Stimulated activated CD8-positive, alpha-beta memory T cell treated with anti-CD3 and anti-CD28 coated beads, Interleukin-15, amount 100 ng/mL, for 24 hours (primary cell): ENCODE measurements around the gene TYK2.

ENCODE experiments used
- DNase-seq: peaks from one replicate; pipeline ENCODE4 v3.0.0-alpha.2; 2020; ENCODE audit warnings: low read depth

Gene TYK2

DNA sequence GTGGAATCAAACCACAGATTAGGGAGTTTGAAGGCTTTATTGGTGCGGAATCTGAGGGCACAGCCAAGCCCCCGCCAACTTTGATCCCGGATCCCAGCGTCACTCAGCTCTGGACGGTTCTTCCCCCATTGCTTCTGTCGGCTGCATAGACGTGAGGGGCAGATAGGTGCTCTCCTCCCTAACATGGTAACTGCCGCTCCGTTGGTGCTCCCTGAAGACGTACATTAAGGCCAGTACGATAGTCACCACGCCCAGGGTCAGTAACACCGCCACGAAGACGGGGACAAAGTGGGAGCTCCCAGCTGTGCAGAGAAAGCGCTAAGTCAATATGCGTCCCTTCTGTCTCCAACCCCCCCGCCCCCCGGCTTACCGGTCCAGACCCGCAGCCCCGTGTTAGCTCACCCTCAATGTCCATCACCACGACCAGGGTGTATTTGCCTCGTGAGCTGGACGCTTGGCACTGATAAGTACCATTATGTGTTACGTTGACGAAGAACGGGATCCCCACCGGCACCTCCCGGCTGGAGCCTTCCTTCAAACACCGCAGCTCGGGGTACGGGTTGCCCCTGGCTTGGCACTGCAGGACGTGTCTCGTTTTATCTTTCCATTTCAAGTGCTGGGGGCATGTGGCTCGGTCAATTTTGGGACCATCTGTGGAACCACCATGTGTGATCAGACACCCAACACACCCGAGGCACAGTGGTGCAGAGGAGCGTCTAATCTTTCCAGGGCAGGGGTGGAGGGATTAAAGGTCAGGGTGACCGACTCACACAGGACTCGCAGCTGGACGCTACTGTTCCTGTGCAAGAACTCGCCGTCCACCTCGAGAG lies 46.4 kb downstream of the TYK2 start:
- DNase-seq, result no peak

DNA sequence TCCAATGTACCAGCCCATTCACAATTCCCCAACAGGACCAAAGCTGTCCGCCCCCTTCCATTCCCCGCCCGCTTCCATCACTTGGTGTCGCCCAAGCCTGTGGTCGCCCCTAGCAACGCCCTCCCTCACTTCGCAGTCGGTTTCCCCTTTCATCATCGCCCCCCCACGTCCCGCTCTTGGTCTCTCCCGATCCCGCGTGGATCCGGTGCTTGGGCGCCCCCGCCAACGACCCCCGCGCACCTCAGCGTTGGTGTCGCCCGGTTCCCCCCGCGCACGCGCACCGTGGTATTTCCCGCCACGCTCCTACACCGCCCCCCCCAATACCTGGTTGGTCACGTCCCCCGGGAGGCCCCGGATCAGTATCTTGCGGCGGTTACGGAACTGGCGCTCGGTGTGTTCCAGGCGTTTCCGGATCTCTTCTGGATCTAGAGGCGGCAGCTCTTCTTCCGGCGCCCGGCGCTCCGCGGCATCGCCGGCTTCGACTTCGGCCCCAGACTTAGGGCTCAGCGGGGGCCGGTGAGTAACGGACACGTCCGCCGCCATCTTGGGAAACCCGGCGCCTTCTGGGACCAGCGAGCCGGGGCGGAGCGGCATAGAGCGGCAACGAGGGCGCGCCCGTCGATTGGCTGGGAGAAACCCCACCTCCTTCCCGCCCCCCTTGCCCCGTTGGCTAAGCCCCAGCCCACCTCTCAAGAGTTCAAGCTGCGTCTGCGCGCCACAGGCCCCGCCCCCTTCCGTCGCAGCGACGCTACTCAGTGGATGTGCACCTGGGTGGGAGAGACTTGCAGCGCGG lies 47.2 kb downstream of the TYK2 start, which contains the start of gene RAVER1:
Gene RAVER1 (minus strand): TSS at position 565 of the 793 bp plus-strand sequence. CDS start 22 bp downstream, at position 543.
- DNase-seq, result peak; percentile 95

DNA sequence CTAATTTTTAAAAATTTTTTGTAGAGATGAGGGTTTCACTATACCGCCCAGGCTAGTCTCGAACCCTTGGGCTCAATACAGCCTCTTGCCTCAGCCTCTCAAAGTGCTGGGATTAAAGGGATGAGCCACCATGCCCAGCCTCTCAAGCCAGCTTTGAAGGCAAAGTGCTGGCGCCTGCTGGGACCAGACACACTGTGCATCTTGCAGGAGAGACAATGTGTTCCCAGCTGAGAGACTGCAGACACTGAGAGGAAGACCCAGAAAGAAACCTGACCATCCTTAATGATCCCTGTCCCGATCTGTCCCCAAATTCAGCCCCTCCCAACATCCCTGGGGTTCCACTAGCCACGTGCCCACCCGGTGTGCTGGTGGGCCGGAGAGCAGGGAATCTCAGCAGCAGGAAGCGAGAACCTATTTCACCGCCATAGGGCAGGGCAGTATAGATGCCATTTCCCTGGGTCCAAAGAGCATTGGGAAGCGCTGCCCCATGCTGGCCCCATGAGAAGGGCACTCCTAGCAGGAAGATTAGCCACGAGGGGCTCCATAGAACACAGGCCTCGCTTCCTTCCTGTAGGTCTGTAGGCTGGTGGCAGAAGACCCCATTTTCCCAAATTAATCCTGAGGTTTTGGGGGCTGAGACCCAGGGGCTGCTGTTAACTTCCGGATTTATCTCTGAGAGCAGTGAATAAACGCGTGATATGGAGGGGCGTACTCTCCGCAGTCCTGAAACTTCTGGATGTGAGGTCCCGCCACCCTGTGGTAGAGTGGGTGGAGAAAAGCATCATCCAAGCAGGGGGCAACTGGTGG lies 48.0 kb downstream of the TYK2 start:
- no peak for DNase-seq

DNA sequence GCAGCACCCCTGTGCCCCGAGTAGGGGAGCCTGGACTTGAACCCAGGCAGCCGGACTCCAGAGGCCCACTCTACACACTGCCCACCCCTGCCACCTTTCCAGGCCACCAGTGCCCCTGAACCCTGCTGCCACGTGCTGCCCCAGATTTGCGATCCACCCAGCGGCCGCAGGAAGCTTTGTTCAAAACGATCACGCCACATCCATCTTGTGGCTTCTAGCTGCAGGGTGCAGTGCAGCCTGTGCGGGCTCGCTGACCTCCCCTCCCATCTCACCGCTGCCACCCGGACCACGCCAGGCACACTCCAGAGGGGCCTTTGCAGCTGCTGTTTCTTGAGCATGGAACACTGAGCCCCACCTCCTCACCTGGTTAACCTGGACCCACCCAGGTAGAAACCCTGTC lies 50.8 kb downstream of the TYK2 start:
- DNase-seq, result no peak

DNA sequence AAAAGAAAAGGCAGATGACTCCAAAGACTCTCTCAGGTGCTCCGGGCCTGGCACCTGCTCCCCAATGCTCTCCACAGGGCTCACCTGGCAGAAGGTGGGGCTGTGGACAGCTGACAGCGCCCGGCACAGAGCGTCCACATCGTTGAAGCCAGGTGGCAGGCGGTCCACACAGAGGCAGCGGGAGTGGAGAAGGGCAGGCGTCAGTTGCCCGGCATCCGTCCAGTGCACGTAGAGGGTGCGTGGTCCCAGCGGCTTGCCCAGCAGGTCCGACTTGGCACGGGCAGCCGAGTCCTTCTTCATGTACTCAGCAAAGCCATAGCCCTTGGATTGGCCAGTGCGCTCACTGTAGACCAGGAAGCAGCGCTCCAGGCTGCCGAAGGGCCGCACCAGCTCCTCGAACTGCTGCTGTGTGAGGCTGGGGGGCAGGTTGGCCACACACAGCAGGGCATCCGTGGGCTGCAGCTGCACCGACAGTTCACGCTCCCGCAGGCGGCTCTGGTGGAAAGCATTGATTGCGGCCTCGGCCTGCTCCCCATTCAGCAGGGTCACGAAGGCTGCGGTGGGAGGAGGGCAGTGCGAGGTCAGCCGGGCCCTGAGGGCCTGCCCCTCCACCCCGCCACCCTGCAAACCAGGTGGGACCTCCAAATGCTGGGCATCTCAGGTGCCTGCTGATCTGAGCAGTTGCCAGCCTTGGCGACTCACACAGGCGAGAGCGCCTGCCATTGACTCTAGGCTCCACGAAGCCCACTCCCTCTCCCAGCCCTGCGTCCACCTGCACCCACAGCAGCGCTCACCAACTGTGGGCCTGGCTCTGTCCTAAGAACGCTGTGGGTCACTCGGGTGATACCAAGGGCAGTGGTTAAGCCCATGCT lies 51.6 kb downstream of the TYK2 start:
- DNase-seq, result no peak

DNA sequence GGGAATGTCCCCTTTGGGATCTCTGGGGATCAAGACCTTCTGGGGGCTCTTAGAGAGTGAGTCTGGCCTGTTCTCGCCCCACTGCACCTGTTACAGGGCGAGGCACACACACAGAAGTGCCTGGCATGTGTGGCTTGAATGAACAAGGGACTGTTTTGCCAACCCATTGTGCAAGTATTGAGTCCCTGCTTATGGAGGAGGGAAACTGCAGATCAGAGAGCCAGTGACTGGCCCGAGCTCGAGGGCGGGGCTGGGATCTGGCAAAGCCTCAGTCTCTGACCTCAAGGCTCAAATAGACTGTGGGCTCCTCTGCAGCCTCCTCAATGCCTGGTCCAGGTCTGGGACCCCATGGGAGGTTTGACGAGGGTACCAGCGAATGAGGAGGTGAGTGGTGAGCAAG lies 52.6 kb downstream of the TYK2 start:
- DNase-seq, result no peak

DNA sequence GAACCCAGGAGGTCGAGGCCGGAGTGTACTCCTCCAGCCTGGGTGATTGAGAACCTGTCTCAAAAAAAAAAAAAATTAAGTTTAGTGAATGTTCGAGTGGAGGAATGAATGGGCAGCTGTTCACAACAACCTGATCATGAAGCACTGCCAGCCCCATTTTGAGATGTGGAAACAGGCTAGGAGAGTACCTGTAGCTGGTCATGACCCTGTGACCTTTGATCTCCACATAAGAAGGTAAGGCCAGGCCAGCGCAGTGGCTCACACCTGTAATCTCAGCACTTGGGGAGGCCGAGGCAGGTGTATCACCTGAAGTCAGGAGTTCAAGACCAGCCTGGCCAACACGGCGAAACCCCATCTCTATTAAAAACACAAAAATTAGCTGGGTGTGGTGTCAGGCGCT lies 54.6 kb downstream of the TYK2 start:
- DNase-seq, result no peak

DNA sequence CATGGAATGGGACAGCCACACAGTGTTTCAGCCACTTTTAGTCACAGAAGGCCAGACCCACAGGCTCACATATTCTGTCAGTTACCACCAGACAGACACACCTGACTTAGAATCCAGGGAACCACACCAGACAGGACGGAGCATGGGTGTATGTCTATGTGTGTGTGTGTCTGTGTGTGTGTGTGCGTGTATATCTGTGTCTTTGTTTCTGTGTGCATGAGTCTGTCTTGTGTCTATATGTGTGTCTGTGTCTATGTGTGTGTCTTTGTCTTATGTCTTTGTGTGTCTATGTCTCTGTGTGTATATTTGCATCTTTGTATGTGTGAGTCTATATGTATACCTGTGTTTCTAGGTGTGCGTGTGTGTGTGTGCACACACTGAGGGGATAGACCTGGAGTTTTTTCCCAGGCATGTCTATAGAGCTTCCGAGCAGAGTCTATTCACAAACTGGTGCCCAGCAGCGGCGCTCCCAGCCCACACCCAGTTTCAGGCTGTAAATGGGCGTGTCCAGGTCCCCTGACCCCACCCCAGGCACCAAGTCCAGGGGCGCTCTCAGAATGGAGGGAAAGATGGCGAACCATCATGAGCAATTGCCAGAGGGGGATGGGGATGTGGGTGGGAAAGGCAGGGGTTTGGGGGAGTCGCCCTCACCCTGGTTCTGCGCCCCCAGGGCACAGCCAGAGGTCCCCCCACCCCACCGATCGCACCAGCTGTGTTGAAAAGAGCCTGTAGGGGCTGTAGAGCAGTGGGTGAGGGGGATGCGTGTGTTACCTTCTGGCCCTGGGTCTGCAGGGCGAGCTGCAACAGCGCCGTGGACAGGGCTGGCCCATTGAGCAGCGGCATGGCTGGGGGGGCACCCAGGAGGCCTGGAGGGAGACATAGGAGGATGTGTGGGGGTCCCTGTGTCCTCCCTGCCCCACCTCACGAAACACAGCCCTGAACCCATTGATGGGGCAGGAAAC lies 58.2 kb downstream of the TYK2 start:
- DNase-seq, result no peak

DNA sequence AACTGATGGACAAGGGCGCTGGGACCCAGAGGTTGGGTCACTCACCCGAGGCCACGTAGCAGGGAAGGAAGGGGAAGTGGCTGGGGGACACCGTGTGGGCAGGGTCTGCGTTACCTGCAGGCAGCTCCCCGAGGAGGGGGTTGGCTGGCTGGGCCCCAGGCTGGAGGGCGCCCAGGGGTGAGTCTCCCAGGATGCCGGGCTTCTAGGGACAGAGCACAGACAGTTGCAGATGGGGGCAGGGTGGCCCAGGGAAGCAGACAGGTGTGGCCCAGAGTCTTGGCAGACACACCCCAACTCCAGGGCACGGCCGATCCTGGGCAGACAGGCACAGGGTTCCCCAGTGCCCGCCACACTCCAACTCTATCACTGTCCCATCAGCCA lies 59.0 kb downstream of the TYK2 start:
- DNase-seq, result no peak

DNA sequence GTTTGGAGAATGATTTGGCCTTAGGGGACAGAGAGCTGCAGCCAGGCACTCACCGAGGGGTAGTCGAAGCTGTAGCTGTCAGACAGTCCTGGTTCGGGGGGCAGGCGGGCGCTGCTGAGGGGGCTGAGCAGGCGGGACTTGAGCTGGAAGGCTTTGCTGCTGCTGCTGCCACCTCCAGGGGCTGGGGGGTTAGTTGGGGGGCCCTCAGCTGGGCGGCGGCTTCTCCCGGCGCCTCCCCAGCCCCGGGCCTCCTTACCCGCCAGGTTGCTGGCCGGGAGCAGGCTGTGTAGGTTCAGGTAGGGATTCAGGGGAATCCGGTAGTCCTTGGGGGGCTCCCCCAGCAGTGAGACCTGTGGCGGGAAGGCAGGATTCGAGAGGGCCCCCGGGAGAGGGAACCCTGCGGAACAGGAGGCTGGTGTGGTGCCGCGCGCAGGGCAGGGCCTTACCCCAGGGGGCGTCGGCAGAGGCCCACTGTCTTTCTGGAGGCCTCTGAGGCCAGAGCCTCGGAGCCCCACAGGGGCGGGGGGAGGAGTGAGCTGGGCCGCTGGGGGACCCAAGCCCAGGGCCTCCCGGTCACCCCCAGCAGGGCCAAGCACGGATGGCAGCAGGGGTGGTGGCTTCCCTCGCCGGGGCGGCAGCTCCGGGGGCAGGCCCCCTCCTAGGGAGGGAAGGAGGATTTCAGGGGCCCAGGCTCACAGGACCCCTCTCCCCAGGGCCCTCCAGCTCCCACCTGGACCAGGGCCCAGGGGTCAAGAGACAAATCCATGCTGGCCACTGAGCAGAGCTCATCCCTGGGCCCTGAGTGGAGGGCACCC lies 59.6 kb downstream of the TYK2 start:
- no peak for DNase-seq

DNA sequence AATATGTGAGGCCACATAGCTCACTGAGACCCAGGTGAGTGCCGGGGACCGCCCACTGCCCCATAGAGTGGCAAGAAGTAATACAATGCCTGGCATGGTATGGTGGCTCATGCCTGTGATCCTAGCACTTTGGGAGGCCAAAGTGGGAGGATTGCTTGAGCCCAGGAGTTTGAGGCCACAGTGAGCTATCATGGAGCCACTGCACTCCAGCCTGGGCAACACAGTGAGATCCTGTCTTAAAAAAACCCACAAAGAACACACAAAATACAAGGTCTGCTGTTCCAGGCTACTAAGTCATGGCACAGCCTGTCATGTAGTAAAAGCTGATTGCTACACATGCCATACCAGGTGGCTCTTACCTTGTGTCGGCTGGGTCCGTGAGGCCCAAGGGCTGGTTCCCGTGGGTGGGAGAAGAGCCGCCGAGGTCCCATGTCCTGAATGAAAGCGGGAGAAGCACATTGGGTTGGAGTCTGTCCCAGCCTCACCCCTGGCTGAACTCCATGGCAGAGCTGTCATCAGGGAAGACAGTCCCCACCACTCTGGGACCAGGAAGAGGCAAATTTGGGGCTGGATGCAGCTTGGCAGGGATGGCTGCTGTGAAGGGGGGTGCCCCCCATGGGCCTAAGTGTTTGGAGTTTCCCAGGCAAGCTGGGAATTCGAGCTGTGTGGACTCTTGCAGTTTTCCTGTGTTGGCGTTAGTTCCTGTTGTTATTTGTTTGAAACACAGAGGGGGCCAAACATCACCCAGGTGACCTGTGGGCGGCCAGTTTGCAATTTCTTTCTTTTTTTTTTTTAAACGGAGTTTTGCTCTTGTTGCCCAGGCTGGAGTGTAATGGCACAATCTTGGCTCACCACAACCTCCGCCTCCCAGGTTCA lies 61.3 kb downstream of the TYK2 start:
- DNase-seq, result no peak

DNA sequence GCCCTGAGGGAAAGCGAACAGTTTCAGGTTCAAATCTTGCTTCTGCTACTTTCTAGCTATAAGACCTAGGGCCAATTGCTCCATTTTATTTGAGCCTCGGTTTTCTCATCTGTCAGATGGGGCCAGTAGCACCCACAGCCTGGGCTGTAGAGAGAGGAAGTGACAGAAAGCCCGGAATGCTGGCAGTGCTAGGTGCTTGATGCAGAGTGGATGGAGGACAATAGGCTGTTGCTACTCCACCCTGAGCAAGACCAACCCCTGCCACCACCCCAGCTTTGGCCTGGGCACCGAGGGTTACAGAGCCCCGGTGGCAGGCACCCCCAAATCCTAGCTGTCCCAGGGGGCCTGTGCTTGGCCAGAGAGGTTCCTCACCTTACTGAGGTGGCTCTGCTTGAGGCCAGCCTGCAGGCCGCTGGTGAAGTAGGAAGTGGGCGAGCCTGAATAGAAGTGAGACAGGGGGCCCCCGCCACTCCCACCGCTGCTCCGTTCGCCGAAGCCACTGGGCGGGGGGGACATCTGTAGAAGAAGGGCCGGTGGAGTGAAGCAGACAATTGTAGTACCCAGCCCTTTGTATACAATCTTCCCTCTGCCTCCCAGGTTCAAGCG lies 62.4 kb downstream of the TYK2 start:
- DNase-seq, result no peak

DNA sequence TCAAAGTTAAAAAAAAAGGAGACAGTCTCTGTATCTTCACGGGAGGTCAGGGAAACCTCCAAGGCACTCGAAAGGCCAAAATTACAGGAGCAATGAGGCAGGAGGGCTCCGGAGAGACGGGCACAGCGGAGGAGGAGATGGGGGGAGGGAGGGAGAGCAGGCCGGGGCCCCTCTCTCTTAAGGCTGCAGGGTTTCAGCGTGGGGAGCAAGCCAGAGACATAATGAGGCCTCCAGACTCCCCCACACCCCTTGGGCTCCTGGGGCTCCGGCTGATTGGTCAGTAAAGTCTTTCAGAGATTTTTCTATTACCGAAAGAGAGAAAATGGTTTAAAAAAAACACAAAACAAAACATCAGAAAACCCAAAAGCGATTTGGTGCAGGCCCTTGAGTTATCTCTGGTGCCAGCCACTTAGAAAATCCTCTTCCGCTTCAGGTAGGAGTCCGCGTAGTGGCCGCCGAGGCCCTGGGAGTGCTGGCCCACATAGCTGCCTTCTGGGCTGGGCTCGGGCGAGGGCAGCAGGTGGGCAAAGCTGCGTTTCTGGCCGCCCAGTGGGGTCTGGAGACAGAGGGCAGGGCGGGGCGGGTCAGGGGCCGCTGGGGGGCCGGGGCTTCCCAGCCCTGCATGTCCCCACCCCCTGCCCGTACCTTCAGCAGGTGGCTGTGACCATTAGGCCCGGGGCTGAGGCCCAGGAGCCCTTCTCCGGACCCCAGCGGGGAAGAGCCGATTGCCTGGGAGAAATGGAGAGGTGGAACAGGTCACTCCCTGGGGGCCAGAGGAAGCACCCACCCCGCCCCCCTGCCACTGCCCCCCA lies 63.1 kb downstream of the TYK2 start:
- no peak for DNase-seq

DNA sequence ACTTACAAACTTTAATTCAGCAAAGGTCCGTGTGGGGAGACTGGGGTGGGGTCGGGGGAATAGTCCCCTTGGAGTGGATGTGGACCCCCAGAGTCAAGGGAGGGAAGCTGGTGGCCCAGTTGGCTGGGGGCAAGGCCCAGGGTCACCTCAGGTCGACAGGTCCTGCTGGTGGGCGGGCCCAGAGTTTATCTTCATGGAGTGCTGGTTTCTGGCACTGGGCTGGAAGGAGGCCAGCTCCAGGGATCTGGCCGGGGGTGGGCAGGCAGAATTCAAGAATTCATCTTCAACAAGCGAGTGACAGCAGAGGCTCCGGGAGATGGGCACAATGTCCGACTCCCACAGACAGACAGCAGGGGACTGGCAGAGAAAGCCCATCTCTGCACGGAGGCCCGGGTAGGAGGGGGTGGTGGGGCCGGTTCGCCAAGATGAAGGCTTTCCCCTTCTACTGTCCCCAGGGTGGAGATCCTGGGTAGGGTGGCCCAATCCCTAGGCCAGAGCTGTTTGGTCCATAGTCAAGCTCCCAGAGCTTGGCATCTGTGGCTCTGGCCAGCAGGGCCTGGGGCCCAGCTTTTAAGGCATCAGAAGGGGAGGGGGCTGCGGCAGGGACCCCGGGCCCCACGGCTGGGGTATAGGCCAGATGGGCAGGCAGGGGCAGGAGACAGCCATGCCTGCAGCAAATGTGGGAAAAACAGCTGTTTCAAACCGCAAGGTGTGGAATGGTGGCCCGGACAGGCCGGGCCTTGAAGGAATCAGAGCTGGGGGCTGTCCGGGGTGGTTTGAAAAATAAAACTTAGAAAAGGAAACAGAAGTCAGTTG lies 63.9 kb downstream of the TYK2 start:
- no peak for DNase-seq

DNA sequence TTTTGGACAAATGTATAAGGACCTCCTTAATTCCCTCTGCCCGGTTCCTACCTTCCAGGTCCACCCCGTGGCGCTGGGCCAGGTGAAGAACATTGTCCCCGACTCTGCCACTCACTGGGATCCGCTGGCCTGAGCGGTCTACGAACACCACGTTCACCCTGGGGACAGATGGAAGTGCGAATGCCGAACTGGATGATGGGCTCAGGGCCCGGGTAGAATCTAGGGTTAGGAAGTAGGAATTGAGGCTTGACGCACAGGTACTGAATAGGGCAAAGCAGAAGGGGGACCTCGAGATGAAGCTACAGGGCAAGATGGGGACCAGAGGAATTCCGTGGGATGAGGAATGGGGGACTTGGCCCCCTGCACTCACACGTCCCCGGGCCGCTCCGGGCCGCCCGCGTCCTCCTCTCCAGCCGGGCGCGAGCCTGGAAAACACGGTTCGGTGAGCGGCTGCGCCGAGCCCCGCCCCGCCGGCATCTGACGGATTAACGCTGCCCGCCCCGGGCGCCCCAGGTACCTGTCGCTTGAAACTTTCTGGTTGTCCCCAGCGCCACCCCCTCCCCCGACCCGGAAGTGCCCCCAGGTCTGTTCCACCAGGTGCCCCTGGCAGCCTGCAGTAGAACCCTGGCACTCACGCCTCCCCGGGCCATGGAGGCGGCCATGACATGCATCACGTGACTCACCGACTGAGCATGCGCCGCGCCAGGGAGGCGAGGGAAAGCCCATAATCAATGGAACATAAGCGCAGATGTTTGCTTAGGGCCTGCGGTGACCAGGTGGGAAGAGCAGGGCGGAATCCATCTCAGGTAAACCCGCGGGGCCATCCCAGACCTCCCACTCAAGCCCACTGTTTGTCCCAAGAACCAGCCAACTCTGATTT lies 64.8 kb downstream of the TYK2 start, which contains the start of gene FDX2:
Gene FDX2 (minus strand): TSS at position 681 of the 880 bp plus-strand sequence. CDS start 19 bp downstream, at position 662.
- DNase-seq, result peak; percentile 88
